Neuron (in vitro differentiated cells): ENCODE results near the gene GAL.
"Not testable (repeated sequence)": the region's sequence is repeated elsewhere in the genome, so short reads cannot be mapped to it uniquely, and the experiment has no call there.

Experiments
- H2AFZ ChIP-seq: one replicate; pipeline ENCODE4 v1.6.1; 2013; ENCODE audit warnings: low read depth, mild to moderate bottlenecking, inconsistent platforms, low read length, moderate library complexity
- H3K27me3 ChIP-seq: one replicate; pipeline ENCODE4 v1.6.1; 2013; ENCODE audit warnings: low read length; ENCODE audit not compliant: insufficient read depth
- H3K36me3 ChIP-seq: one replicate; pipeline ENCODE4 v1.6.1; 2013; ENCODE audit warnings: low read length; ENCODE audit not compliant: insufficient read depth
- H3K4me1 ChIP-seq: one replicate; pipeline ENCODE4 v1.6.1; 2013; ENCODE audit warnings: low read length; ENCODE audit not compliant: insufficient read depth
- H3K4me3 ChIP-seq: 2 replicates; pipeline ENCODE4 v1.5.1; 2013; ENCODE audit warnings: mild to moderate bottlenecking, low read length, moderate library complexity
- H3K9me3 ChIP-seq: one replicate; pipeline ENCODE4 v1.6.1; 2013; ENCODE audit warnings: low read length

GAL gene, protein sequence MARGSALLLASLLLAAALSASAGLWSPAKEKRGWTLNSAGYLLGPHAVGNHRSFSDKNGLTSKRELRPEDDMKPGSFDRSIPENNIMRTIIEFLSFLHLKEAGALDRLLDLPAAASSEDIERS

DNA sequence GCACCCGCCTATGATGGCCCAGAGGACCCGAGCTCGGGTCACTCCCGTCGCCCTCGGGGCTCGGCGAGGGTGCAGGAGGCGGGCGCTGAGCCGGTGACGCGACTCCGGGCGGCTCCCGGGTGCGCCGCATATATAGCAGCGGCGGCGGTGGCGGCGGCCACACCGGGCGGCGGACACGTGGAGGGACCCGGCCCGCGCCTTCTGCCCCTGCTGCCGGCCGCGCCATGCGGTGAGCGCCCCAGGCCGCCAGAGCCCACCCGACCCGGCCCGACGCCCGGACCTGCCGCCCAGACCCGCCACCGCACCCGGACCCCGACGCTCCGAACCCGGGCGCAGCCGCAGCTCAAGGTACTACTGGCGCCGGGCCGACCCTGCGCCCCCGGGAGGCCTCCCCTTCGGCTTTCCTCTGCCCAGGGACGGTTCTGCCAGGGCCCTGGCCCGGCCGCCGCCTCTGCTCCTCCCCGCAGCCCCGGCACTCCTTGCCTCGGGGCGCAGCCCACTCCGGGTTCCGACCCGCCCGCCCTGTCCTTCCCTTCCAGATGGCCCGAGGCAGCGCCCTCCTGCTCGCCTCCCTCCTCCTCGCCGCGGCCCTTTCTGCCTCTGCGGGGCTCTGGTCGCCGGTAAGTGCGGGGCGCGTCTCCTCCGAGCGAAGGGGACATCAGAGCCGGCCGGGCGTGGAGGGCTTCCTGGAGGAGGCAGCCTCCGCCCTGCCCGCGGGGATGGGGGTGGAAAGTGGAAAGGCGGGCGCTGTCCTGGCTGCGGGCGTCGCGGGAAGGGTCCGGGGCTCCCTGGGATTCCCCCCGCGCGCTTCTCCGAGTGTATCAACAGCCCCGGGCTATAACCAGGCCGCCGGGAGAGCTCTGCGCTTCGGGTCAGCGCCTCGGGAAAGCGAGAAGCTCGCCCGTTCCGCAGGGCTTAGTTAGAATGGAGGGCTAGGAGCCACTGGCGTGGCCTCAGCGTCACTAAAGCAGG, at the start of gene GAL:
TSS of gene GAL (plus strand) at position 160 of the 972 bp plus-strand sequence. CDS start at position 540, 380 bp downstream.
- H2AFZ ChIP-seq: no peak within 1 kb of the TSS
- no peaks in the 10 kb centered on the region for H3K36me3 ChIP-seq
- no peaks in the 10 kb centered on the region for H3K4me1 ChIP-seq
- H3K9me3 ChIP-seq: peaks cover 1% of the 10 kb centered on the region
- H3K27me3 ChIP-seq: peaks cover 76% of the 10 kb centered on the region
- no peak within 1 kb of the TSS for H3K4me3 ChIP-seq

DNA sequence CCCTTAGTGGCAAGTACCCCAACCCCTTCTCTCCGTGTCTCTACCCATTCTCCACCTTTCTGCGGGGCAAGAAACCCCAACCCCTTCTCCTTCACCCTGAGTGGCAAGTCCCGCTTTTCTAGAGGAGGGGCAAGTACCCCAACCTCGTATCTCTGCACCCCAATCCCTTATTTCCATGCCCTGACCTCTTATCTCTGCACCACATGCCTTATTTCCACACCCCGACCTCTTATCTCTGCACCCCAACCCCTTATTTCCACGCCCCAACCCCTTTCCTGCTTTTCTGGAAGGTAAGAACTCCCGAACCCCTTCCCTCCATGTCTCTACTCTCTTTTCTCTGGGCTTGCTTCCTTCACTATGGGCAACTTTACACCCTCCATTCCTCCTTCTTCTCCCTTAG, 49.7 kb upstream of the GAL start:
- not testable (repeated sequence) for H2AFZ ChIP-seq, H3K4me3 ChIP-seq, H3K4me1 ChIP-seq, H3K36me3 ChIP-seq, H3K27me3 ChIP-seq, H3K9me3 ChIP-seq

DNA sequence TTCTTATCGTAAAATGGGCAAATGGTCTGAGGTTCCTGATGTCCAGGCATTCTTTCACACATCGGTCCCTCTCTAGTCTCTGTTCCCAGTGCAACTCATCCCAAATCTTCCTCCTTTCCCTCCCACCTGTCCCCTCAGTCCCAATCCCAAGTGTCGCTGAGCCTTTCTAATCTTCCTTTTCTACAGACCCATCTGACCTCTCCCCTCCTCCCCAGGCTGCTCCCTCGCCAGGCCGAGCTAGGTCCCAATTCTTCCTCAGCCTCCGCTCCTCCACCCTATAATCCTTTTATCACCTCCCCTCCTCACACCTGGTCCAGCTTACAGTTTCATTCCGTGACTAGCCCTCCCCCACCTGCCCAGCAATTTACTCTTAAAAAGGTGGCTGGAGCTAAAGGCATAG, 49.2 kb upstream of the GAL start:
- H2AFZ ChIP-seq, H3K9me3 ChIP-seq, H3K27me3 ChIP-seq, H3K4me1 ChIP-seq, H3K36me3 ChIP-seq, H3K4me3 ChIP-seq: not testable (repeated sequence)

DNA sequence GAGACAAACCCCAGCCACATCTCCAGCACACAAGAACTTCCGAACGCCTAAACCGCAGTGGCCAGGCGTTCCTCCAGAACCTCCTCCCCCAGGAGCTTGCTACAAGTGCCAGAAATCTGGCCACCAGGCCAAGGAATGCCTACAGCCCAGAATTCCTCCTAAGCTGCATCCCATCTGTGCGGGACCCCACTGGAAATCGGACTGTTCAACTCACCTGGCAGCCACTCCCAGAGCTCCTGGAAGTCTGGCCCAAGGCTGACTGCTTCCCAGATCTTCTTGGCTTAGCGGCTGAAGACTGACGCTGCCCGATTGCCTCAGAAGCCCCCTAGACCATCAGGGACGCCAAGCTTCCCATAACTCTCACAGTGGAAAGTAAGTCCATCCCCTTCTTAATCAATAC, 48.5 kb upstream of the GAL start:
- not testable (repeated sequence) for H2AFZ ChIP-seq, H3K27me3 ChIP-seq, H3K9me3 ChIP-seq, H3K4me3 ChIP-seq, H3K4me1 ChIP-seq, H3K36me3 ChIP-seq

DNA sequence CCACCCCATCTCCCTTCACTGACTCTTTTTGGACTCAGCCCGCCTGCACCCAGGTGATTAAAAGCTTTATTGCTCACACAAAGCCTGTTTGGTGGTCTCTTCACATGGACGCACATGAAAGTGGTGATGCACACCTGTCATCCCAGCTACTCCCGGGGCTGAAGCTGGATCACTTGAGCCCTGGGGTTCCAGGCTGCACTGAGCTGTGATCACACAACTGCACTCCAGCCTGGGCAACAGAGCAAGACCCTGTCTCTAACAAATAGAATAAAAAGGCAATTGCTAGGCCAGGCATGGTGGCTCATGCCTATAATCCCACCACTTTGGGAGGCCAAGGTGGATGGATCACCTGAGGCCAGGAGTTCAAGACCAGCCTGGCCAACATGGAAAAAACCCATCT, 45.0 kb upstream of the GAL start:
- H3K4me1 ChIP-seq, H3K4me3 ChIP-seq, H3K27me3 ChIP-seq, H3K36me3 ChIP-seq, H2AFZ ChIP-seq, H3K9me3 ChIP-seq: not testable (repeated sequence)

DNA sequence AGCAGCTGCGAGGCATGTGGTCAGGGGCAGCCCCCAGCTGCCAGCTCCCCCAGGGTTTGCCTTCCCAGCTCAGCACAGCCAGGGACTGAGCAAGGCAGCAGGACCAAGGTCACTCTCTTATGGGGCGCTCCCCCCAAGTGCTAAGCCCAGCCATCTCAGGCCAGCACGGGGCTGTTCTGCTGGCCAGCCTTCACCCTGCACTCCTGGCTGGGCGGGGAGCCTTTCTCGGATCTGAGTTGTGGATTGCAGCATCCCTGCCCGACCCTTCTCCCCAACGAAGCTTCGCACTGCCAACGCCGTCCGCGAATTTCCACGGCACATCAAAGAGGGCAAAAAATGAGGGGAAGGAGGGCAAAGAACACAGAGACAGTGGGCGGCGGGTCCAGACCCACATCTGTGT, 42.5 kb upstream of the GAL start:
- Histone ChIP-seq H3K27me3 (peaks cover 5% of the 10 kb centered on the region), H3K4me3 (no peak overlapping the region), H3K9me3 (peaks cover under 1% of the 10 kb centered on the region), H2AFZ (no peak overlapping the region), H3K4me1 (no peaks in the 10 kb centered on the region), H3K36me3 (no peaks in the 10 kb centered on the region)

DNA sequence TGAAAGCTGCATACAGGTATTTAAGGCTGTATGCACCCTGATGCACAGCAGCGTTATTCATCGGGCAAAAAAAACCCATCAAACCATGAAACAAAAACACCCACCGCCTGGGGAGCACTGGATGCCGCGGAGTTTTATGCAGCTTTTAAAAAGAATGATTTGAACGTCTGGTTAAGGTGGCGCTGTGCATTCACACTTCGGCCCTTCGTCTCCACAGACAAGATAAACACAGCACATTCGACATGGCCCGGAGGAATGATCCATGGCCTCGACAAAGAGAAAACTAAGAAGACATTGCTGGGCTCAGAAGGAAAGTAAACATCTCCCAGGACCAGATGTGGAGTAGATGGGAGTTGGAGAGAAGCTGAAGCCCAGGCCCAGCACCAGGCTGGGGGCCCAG, 40.8 kb upstream of the GAL start:
- no peaks in the 10 kb centered on the region for H3K36me3 ChIP-seq
- H3K4me3 ChIP-seq: no peak overlapping the region
- H3K4me1 ChIP-seq: no peaks in the 10 kb centered on the region
- peaks cover 5% of the 10 kb centered on the region for H3K27me3 ChIP-seq
- H3K9me3 ChIP-seq: peaks cover 5% of the 10 kb centered on the region
- H2AFZ ChIP-seq: no peak overlapping the region

DNA sequence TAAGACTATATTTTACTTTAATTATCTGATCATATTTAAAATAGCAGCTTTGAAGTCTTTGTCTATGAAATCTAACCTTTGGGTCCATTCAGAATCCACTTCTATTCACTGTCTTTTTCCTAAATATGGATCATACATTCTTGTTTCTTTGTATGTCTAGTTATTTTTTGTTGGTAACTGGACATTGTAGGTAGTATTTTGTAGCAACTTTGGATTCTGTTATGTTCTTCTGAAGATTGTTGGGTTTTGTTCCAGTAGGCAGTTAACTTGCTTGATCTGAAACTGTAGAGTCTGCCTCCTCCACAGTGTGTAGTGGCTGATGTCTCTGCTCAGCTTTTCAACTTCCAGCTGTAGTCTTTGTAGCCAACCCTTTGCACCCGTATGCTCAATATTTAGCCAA, 37.5 kb upstream of the GAL start:
- Histone ChIP-seq H3K36me3 (no peaks in the 10 kb centered on the region), H3K4me1 (no peaks in the 10 kb centered on the region), H2AFZ (no peak overlapping the region), H3K4me3 (no peak overlapping the region), H3K27me3 (peaks cover 2% of the 10 kb centered on the region), H3K9me3 (peaks cover 5% of the 10 kb centered on the region)

DNA sequence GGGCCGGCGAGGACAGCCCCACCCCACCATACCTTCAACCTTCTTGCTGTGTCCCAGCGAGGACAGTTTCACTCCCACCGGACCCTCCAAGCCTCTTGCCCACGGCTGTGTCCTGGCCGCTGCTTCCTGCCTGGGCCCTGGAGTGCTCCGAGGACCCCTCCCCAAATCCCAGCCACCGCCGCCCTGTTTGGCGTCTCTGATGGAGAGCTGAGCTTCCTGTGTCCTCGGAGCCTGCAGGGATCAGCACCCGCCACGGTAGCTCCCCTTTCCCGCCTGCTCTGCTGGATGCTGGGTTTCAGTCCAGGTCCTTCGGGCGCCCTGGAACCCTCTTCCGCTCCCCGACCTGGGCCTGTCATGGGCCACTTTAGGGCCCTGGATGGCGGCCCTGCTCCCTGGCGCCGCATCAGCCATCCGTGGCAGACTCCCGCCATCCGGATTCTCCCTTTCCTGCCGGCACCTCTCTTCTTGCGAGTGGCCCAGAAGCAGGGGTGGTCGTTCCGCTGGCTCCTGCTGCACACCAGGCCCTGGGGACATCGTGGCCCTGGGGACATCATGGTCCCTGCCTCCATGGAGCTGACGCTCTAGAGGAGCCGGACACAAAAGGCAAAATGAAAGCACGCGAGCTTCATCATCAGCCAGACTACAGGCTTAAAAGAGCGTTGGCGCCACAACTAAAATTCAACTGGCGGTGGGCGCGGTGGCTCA, 34.3 kb upstream of the GAL start:
- Histone ChIP-seq H3K36me3 (no peaks in the 10 kb centered on the region), H3K4me1 (no peaks in the 10 kb centered on the region), H2AFZ (no peak overlapping the region)

DNA sequence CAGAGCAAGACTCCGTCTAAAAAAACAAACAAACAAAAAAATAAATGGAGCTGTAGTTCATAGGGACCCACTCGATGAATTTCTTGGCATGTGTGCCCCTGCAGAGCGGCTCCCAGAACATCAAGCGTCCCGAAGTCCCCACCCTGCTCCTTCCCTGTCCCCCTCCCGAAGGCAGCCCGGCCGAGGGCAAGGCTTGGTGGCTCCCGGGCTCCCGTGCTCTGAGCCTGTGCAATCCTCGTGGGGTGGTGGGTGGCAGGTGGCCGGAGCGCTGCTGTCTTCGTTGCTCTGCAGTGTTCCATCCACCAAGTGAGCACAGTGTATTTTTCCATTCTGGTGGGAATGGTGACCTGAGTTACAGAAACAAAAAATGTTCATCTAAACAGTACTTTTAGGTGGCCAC, 33.5 kb upstream of the GAL start:
- Histone ChIP-seq H3K4me1 (no peaks in the 10 kb centered on the region), H3K36me3 (no peaks in the 10 kb centered on the region), H3K9me3 (peaks cover 14% of the 10 kb centered on the region), H3K27me3 (no peaks in the 10 kb centered on the region), H2AFZ (no peak overlapping the region), H3K4me3 (no peak overlapping the region)

More for the DNA sequence above, 34.3 kb upstream of the GAL start:
- Histone ChIP-seq H3K9me3 (peaks cover 10% of the 10 kb centered on the region), H3K4me3 (no peak overlapping the region), H3K27me3 (no peaks in the 10 kb centered on the region)

DNA sequence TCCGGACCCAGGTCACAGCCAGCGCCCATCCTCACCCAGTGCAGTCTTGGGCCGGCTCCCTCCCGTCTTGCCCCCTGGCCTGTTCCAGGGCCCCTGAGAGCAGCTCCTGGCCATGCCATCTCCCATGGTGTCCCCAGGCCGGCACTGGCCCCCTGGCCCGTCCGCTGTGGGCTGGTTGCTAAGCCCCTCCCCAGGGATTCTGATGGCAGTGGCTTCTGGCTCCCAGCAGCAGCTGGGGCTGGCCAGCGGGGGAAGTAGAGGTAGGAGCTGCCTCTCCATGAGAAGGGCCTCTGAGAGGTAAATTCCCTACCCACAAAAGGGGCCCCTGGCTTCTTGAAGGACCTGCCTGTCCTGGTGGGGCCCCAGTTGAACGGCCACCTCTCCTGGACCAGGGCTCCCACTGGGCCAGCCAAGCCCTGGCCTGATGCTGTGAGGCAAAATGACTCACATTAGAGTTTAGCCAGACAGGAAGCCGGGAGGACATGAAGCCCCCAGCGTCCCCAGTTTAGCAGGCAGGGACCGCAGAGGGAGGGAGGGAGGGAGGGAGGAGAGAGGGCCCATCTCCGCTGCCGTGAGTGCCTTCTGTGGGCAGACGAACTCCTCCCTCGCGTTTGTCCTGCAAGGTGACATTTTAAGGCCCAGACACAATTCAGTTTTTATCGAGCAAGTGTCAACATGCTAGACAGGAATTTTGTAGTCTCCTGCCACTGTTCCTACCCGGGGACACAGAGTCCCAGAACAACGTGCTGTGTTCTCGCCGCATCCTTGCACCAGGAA, 32.9 kb upstream of the GAL start:
- Histone ChIP-seq H3K4me1 (no peaks in the 10 kb centered on the region), H3K36me3 (no peaks in the 10 kb centered on the region), H3K9me3 (peaks cover 14% of the 10 kb centered on the region), H2AFZ (no peak overlapping the region), H3K4me3 (no peak overlapping the region), H3K27me3 (no peaks in the 10 kb centered on the region)

DNA sequence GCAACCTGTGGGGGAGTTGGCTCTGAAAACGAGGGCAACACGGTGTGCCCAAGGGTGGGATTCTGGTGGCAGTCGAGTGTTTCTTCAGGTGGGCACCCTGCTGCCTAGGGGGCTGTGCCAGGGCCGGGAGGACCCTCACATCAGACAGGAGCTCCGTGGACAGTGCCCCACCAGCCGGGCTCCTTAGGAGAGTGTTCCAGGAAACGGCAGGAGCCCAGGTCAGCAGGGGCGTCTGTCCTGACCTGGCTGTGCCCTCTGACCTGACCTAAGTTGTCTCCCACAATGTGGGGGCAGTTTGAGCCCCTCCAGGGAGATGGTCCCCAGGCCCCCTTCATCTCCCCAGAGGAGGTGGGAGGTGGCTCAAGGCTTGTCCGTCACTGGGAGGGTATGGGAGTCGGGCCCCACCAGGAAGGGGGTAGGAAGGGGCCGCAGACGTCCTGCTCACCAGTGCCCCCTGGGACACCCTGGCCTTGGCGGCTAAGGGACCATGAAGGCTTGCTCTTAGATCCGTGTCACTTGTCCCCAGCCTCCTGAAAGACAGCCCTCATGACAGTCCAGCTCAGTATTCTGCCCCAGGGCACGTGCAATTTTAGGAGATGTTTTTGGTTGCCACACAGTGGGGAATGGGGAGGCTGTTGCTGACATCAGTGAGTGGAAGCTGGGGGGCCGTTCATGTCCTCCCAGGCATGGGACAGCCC, 32.2 kb upstream of the GAL start:
- Histone ChIP-seq H3K4me1 (no peaks in the 10 kb centered on the region), H3K36me3 (no peaks in the 10 kb centered on the region), H2AFZ (no peak overlapping the region), H3K9me3 (peaks cover 12% of the 10 kb centered on the region), H3K4me3 (no peak overlapping the region), H3K27me3 (no peaks in the 10 kb centered on the region)
